ENCODE measurements around the gene QRICH2. TPM values are rescaled to one million over a fixed set of nuclear protein-coding genes. Genes with fewer than 3 reads are reported as not detected.
"Not testable (repeated sequence)": the region's sequence is repeated elsewhere in the genome, so short reads cannot be mapped to it uniquely, and the experiment has no call there.

Gene QRICH2
- total RNA-seq, 2 donors from 2014 or later: 1.7 to 3.6 TPM

DNA sequence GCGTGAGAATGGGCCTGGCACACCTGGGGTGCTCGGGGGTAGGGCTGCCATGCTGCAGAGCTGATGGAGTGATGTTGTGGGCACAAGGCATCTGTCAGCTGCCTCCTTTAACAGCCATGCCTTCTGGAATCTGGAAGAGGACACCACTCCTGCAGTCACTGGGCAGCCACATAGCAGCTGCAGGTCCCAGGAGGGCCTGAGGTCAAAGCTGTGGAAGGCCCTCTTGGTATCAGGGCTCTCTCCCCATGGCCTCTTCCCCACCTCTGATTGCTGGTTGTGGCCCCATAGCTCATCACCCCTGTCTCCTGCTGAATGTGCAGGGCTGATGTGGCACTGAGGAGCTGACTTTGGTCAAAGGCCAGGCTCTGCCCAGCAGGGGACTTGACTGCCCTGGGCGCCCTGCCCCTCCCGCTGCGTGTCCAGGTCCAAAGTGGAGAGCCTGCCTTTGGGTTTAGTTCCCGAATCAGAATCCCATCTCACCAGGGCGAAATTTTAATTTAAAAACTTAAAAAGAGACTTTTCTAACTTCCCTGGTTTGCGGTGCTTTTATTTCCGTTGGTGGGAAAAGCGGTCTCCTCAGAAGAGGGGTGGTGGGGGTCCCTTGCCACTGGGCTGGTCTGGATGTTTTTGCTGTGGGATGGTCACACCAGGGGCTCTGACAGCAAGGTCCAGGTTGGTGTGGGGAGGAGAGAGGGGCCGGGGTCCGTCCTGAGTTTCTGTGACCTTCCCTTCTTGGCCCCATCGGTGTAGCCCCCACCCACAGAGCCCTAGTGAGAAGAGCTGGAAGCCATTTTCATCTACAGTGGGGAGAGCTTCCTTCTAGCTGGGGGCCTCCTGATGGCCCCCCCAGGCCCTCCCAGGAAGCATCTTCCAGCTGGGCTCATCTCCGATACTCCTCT, 37.1 kb downstream of the QRICH2 start:
- no peaks in the 10 kb centered on the region for H3K27me3 Mint-ChIP-seq
- H3K36me3 Mint-ChIP-seq (ENCODE audit: low read depth): peaks cover 2% of the 10 kb centered on the region
- no peak for ATAC-seq
- peaks cover 45% of the 10 kb centered on the region for H3K4me1 Mint-ChIP-seq
- H3K27ac Mint-ChIP-seq: peak overlapping the region; percentile 94
- peak overlapping the region; percentile 85 for H3K4me3 Mint-ChIP-seq
- no peak for DNase-seq
- no peaks in the 10 kb centered on the region for H3K9me3 ChIP-seq (ENCODE audit: control insufficient read depth, low read length, poor library complexity, severe bottlenecking)

DNA sequence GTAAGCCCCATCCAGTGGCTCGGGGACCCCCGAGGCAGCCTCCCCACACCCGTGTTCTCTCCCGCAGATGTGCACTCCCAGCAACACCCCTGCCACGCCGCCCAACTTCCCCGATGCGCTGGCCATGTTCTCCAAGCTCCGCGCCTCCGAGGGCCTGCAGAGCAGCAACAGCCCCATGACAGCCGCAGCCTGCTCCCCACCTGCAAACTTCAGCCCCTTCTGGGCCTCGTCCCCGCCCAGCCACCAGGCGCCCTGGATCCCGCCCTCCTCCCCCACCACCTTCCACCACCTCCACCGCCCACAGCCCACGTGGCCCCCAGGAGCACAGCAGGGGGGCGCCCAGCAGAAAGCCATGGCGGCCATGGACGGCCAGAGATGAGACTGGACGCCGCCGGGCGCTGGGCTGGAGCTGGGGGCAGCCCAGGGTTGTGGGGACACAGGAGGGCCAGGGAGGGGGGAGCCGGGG, 37.9 kb downstream of the QRICH2 start:
- ATAC-seq: no peak
- Mint-ChIP-seq H3K27ac (peak overlapping the region; percentile 97), H3K4me3 (peak overlapping the region; percentile 96), H3K36me3 (ENCODE audit: low read depth) (peaks cover 4% of the 10 kb centered on the region), H3K4me1 (peaks cover 44% of the 10 kb centered on the region), H3K27me3 (no peaks in the 10 kb centered on the region)
- no peak for DNase-seq
- H3K9me3 ChIP-seq (ENCODE audit: control insufficient read depth, low read length, poor library complexity, severe bottlenecking): no peaks in the 10 kb centered on the region

DNA sequence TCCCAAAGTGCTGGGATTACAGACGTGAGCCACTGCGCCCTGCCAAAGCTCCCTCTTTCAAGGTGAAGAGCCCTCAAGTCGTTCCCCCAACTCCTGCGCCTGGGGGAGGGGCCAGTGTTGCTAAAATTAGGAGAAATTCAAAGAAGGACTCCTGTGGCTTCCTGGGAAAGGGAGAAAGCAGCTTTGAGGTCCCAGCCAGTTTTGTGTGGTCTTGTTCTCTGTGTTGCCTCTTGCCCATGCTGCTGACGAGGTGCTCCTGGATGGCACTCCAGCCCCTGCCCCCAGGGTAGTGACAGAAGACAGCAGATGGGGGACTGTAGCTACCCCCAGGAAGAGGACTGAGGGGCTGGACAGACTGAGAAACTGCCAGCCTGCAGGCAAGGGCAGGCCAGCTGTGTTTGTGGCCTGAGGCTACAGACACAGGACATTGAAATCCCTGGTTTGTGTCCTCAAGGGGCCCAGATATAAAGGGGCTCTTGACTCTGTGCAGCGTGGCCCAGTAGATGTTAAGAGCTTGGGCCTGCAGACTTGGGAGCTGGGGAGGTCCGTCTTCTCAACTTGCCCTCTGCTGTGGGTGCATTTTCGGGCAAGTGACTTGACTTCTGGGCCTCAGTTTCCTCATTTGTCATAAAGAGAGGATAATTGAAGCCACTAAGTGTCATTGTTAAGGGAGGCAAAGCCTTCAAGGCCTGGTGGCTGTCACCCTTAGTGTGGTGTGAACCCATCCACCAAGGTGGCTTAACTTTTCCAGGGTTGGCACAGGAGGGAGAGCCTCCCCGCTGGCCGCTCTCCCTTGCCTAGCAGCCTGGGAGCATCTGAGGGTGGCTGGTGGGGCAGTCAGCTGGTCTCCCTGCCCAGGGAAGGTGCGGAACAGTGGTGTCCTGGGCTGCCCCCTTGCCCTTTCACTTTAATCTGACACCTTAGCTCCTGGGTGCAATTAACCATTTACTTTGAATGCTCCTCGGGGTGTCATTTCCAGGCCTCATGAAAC, 38.8 kb downstream of the QRICH2 start:
- H3K9me3 ChIP-seq (ENCODE audit: control insufficient read depth, low read length, poor library complexity, severe bottlenecking): no peaks in the 10 kb centered on the region
- Mint-ChIP-seq H3K36me3 (ENCODE audit: low read depth) (peaks cover 4% of the 10 kb centered on the region), H3K27me3 (no peaks in the 10 kb centered on the region), H3K4me3 (peak overlapping the region; percentile 96), H3K4me1 (peaks cover 47% of the 10 kb centered on the region), H3K27ac (peak overlapping the region; percentile 97)
- no peak for DNase-seq
- no peak for ATAC-seq

DNA sequence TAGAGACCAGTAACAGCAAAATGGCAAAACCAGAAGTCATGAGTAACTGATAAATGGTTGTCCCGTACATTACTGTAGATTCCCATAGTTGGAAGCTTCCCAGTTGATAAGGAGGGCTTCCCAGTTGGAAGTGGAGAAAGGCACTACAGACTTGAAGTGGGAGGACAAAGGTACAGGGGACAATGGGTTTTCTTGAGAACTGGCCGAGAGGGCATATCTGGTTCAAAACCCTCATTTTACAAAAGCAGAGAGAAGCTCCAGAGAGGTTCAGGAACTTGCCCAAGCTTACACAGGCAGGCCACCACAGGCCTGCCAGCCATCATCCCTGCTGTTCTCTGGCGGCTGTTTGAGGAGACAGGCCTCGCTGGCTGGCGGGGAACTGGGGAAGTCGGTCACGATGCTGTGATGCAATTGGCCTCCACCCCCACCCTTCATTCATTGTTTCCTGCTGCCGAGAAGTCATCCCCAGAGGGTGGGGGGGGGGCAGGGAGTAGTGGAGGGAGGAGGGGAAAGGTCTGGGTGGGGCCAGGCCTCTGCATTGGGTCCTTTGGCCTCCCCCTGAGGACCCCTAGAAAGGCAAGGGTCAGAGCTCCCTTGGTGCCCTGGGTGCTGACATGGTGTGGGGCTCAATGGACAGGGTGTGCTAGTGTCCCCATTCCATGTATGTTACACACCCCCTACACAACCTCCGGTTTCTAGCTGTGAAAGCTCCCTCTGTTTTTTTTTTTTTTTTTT, 39.9 kb downstream of the QRICH2 start:
- H3K36me3 Mint-ChIP-seq (ENCODE audit: low read depth): peaks cover 4% of the 10 kb centered on the region
- peaks cover 48% of the 10 kb centered on the region for H3K4me1 Mint-ChIP-seq
- ATAC-seq: peak; percentile 14
- H3K27ac Mint-ChIP-seq: peak overlapping the region; percentile 97
- H3K4me3 Mint-ChIP-seq: peak overlapping the region; percentile 96
- no peaks in the 10 kb centered on the region for H3K9me3 ChIP-seq (ENCODE audit: control insufficient read depth, low read length, poor library complexity, severe bottlenecking)
- H3K27me3 Mint-ChIP-seq: no peaks in the 10 kb centered on the region
- peak; percentile 54 to 64 (median 55) for DNase-seq

DNA sequence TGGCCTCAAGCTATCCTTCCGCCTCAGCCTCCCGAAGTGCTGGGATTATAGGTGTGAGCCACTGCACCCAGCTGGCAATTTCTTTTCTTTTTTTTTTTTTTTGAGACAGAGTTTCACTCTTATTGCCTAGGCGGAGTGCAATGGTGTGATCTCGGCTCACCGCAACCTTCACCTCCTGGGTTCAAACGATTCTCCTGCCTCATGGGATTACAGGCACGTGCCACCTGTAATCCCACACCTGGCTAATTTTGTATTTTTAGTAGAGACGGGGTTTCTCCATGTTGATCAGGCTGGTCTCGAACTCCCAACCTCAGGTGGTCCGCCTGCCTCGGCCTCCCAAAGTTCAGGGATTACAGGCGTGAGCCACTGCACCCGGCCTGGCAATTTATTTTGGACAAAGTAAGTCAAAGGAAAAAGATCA, 40.5 kb downstream of the QRICH2 start:
- DNase-seq; ATAC-seq; H3K9me3 ChIP-seq (ENCODE audit: control insufficient read depth, low read length, poor library complexity, severe bottlenecking); H3K27me3 Mint-ChIP-seq; H3K36me3 Mint-ChIP-seq (ENCODE audit: low read depth): not testable (repeated sequence)
- Mint-ChIP-seq H3K4me1 (peaks cover 50% of the 10 kb centered on the region), H3K27ac (peak overlapping the region; percentile 97), H3K4me3 (peak overlapping the region; percentile 96)

DNA sequence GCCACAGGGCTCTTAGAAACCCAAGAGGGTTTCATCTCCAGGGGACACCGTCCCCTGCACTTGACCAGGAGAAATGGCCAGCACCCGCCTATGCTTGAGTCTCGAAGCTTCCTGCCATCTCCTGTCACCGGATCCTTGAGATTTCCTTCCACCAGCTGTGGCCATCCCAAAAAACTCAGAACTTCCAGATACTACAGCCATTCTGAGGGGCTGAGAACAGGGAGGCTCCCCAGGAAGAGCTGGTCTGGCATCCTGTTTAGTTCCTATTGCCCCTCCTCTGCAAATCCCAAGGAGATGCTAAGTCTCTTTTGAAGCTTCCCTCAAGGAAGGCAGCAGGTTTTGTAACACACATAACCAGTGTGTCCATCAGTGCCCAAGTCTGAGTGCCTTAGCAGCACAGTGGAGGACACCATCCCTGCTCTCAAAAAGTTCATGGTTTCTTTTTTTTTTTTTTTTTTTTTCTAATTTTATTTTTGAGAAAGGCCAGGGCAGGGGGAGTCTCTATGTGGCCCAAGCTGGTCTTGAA, 41.0 kb downstream of the QRICH2 start:
- Mint-ChIP-seq H3K4me1 (peaks cover 49% of the 10 kb centered on the region), H3K4me3 (peak overlapping the region; percentile 96), H3K36me3 (ENCODE audit: low read depth) (peaks cover 4% of the 10 kb centered on the region), H3K27me3 (no peaks in the 10 kb centered on the region), H3K27ac (peak overlapping the region; percentile 97)
- no peak for DNase-seq
- no peak for ATAC-seq
- H3K9me3 ChIP-seq (ENCODE audit: control insufficient read depth, low read length, poor library complexity, severe bottlenecking): no peaks in the 10 kb centered on the region

DNA sequence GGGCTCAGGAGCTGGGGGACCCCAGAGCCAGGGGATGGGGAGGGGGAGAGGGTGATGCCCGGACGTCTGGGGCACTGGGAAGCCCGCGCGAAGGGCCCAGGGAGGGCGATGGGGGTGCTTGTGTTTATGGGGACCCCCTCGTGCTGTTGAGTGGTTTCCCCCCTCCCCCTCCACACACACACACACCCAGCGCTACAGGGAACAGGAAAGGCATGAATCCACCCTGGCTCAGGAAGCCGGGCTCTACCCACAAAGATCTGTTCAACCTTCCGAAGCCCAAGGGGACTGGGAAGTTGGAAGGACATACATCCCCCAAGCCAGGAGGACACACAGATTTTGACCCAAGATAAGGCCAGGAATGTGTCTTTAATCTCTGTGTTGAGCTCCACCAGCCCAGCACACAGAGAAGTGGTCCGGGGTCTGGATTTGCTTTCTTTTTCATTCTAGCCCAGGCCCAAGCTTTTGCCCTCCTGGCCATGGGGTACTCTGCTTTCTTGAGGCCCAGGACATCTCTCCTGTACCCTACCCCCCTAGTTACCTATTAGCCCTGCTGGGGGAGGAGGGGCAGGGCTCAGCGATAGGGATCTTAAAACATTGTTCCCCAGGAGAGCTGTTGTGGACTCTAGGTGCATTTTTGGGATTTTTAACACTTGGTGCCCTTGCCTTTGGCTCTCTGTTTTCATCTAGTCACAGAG, 41.7 kb downstream of the QRICH2 start:
- ATAC-seq (no peak), DNase-seq (no peak)
- peak overlapping the region; percentile 96 for H3K4me3 Mint-ChIP-seq
- H3K27me3 Mint-ChIP-seq: no peaks in the 10 kb centered on the region
- H3K27ac Mint-ChIP-seq: peak overlapping the region; percentile 97
- no peaks in the 10 kb centered on the region for H3K9me3 ChIP-seq (ENCODE audit: control insufficient read depth, low read length, poor library complexity, severe bottlenecking)
- H3K36me3 Mint-ChIP-seq (ENCODE audit: low read depth): peaks cover 4% of the 10 kb centered on the region
- H3K4me1 Mint-ChIP-seq: peaks cover 45% of the 10 kb centered on the region

DNA sequence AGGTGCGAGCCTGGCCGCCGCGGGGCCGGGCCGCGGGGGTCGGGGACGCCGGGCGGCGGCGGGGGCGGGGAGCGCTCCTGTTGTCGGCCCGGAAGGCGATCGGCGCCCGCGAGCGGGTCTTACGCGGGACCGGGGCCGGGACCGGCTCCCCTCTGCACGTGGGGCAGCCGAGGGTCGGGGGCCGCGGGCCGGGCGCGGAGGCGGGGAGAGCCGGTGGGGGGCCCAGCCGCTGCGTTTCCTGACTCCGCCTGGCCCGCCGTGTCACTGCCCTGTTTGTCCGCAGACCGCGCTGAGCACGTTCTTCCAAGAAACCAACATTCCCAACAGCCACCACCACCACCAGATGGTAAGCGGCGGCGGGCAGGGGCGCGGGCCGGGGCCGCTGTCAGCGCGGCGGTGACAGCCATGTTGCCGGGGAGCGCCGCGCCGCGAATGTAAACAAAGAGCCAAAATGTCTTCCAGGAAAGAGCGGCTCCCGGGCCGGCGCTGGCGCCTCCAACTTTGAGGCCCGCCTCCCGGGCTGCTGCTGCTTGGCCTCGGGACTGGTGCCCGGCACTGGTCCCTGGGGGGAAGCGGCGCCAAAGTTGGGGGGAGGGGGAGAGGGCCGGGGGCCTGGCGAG, 42.3 kb downstream of the QRICH2 start:
- peak; percentile 44 to 57 (median 47) for DNase-seq
- Mint-ChIP-seq H3K36me3 (ENCODE audit: low read depth) (peaks cover 4% of the 10 kb centered on the region), H3K4me3 (peak overlapping the region; percentile 96), H3K4me1 (peaks cover 39% of the 10 kb centered on the region), H3K27me3 (no peaks in the 10 kb centered on the region), H3K27ac (peak overlapping the region; percentile 97)
- H3K9me3 ChIP-seq (ENCODE audit: control insufficient read depth, low read length, poor library complexity, severe bottlenecking): no peaks in the 10 kb centered on the region
- ATAC-seq: no peak

DNA sequence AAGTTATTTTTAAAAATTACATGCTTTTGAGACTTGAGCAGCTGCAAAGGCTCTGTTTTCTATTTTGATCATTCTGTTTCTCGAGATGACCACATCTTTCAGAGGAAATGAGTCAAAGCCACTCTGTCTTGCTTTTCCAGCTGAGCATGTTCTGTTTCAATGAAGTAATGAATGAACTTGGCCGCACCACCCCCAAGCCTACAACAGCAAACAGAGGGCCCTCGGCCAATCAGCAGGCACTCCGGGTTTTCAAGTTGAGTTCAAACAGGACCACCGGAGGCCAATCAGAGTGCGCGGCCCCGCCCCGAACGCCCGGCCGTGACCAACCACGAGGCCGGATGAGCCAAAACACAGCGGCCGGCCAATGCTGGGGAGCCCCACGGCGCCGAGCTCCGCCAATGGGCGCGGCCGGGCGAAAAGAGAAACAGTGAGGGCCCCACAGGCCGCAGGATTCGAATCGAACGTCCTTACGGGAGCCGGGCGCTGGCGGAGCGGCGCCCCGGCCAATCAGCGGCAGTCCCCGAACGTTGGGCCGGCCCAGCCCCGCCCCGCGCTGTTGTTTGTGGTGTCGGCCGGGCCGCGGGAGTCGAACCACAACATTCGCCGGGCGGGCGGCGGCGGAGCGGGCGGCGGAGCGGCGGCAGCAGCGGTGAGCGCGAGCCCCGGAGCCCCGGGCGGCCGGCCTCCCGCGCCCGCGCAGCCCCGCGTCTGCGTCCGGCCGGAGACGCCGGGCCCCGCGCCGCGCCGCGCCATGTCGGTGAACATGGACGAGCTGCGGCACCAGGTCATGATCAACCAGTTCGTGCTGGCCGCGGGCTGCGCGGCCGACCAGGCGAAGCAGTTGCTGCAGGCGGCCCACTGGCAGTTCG, 43.1 kb downstream of the QRICH2 start, which contains the start of gene UBALD2:
Gene UBALD2, plus strand, starts transcription at position 594 of the 869 bp plus-strand sequence. Its CDS starts 158 bp downstream, at position 752.
- H3K27me3 Mint-ChIP-seq: no peaks in the 10 kb centered on the region
- no peaks in the 10 kb centered on the region for H3K9me3 ChIP-seq (ENCODE audit: control insufficient read depth, low read length, poor library complexity, severe bottlenecking)
- peak within 1 kb of the TSS; percentile 96 for H3K4me3 Mint-ChIP-seq
- DNase-seq (peak; percentile 93 to 96 (median 96)), ATAC-seq (peak; percentile 86)
- peaks cover 4% of the 10 kb centered on the region for H3K36me3 Mint-ChIP-seq (ENCODE audit: low read depth)
- H3K4me1 Mint-ChIP-seq: peaks cover 37% of the 10 kb centered on the region
- H3K27ac Mint-ChIP-seq: peak within 1 kb of the TSS; percentile 97

DNA sequence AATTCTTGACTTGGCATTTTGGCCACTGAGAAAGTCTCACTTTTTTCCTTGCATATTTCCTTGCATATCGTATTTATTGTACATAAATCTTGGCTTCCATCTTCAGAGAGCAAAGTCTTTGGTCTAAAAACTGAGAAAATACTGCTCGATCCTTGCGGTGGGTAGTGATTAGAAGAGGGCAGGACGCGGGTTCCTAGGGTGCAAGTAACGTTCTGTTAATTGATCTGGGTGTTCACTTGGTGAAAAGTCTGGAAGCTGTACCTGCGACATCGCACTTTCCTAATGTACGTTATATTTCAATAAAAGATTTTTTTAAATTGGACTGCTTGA, 43.7 kb downstream of the QRICH2 start:
- peak overlapping the region; percentile 95 for H3K27ac Mint-ChIP-seq

DNA sequence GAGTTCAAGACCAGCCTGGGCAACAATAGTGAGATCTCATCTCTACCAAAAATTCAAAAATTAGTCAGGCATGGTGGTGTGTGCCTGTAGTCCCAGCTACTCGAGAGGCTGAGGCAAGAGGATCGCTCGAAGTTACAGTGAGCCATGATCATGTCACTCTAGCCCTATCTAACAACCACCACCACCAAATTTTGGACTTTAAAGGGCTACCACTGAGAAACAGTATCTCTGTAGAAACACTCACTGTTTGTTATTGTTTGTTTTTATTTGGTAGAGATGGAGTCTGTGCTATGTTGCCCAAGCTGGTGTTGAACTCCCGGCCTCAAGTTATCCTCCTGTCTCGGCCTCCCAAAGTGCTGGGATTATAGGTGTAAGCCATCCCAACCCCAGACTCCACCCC, 44.2 kb downstream of the QRICH2 start:
- no peaks in the 10 kb centered on the region for H3K9me3 ChIP-seq (ENCODE audit: control insufficient read depth, low read length, poor library complexity, severe bottlenecking)
- DNase-seq (no peak), ATAC-seq (no peak)
- Mint-ChIP-seq H3K27me3 (no peaks in the 10 kb centered on the region), H3K36me3 (ENCODE audit: low read depth) (peaks cover 4% of the 10 kb centered on the region), H3K27ac (peak overlapping the region; percentile 95), H3K4me3 (peak overlapping the region; percentile 77), H3K4me1 (peaks cover 27% of the 10 kb centered on the region)

More for the DNA sequence above, 43.7 kb downstream of the QRICH2 start:
- DNase-seq (no peak), ATAC-seq (no peak)
- peaks cover 4% of the 10 kb centered on the region for H3K36me3 Mint-ChIP-seq (ENCODE audit: low read depth)
- no peaks in the 10 kb centered on the region for H3K27me3 Mint-ChIP-seq
- H3K4me3 Mint-ChIP-seq: peak overlapping the region; percentile 88
- H3K4me1 Mint-ChIP-seq: peaks cover 32% of the 10 kb centered on the region
- H3K9me3 ChIP-seq (ENCODE audit: control insufficient read depth, low read length, poor library complexity, severe bottlenecking): no peaks in the 10 kb centered on the region

Data from T-helper 17 cell (primary cell).